Thyroid gland (tissue), 4 donors: ENCODE results near the gene UTS2B. TPM values are rescaled to one million over a fixed set of nuclear protein-coding genes. Genes with fewer than 3 reads are reported as not detected.
"Not testable (repeated sequence)": the region's sequence is repeated elsewhere in the genome, so short reads cannot be mapped to it uniquely, and the experiment has no call there.

Experiments
- DNase-seq, 2 donors: peaks; one replicate each; pipeline ENCODE4 v3.0.0-alpha.2; 2019
- H3K27ac ChIP-seq, 3 donors: fragments of 200-600 bp; sonication (generic); 1 replicate in 2 of 3; 2 replicates in 1 of 3; pipeline ENCODE4 v1.5.1; 2016 to 2019; ENCODE audit warnings: mild to moderate bottlenecking in 1 of 3, moderate library complexity in 1 of 3
- H3K27me3 ChIP-seq: fragments of 200-600 bp; sonication (generic); one replicate; pipeline ENCODE4 v1.5.1; 2019
- H3K36me3 ChIP-seq, 2 donors: fragments of 200-600 bp; sonication (generic); one replicate each; pipeline ENCODE4 v1.5.1; 2016 to 2019
- H3K4me1 ChIP-seq, 2 donors: fragments of 200-600 bp; sonication (generic); one replicate each; pipeline ENCODE4 v1.5.1; 2017 to 2019
- H3K4me3 ChIP-seq, 3 donors: fragments of 200-600 bp; sonication (generic); replicated peaks in 1 of 3; 1 replicate in 2 of 3; 2 replicates in 1 of 3; pipeline ENCODE4 v1.5.1; 2016; ENCODE audit warnings: mild to moderate bottlenecking in 1 of 3
- H3K9me3 ChIP-seq: fragments of 200-600 bp; sonication (generic); one replicate; pipeline ENCODE4 v1.5.1; 2017
- POLR2A ChIP-seq, 2 donors: fragments of 450-650 bp; IDR thresholded peaks; one replicate each; pipeline ENCODE4 v1.6.1; 2017; ENCODE audit warnings: antibody characterized with exemption in 2 of 2, mild to moderate bottlenecking in 2 of 2, moderate library complexity in 1 of 2
- WGBS, 2 donors: methylation state at CpG; one replicate each; pipeline ENCODE4 v1.1.5; 2017; 5-methylcytosine and 5-hydroxymethylcytosine counted together
- intact Hi-C: fragments of 100-400 bp; cut with DNase I; formaldehyde crosslinking; loops from one replicate; pipeline ENCODE4 v1.15.1; 2023
- total RNA-seq, 4 donors: library from RNA; depleted of rRNA; stranded (reverse); fragments of >200 nt; gene quantifications; one replicate each; pipeline ENCODE4 v1.2.3, GENCODE V29; 2016
- TF ChIP-seq, protein P1 (sequence below), 6 experiments: fragments of 200-600 bp in 3 of 6; fragments of 450-650 bp in 3 of 6; sonication (generic) in 3 of 6; IDR thresholded peaks; one replicate each; pipeline ENCODE4 v1.5.1; 2016 to 2019; ENCODE audit warnings: antibody characterized with exemption in 6 of 6, mild to moderate bottlenecking in 2 of 6, inconsistent platforms in 1 of 6, moderate library complexity in 1 of 6

UTS2B gene
- total RNA-seq, 4 donors from 2014 or later, result 0.27 to 2.0 (median 1.4) TPM; not detected in 1

DNA sequence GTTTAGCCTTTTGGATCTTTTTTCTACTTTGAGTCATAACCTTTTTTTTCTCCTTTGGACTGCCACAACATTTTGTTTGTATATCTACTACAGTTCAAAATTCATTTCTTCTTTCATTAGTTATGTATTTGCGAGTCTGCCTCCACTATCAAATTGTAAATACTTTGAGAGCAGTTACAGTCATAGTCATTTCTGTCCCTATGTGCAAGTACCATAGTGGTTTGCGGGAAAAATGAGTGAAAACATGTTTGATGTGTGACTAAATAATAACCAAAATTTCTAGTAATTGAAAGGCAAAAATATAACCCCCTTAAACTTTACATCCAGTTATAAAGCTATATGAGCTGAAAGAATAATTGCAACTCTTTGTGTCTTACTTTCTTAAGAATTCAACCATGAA, 46.9 kb downstream of the UTS2B start:
- intact Hi-C loops, result no loop called here
- no peak overlapping the region for H3K27ac ChIP-seq
- H3K4me3 ChIP-seq, result no peak overlapping the region
- H3K9me3 ChIP-seq, result no peaks in the 10 kb centered on the region
- DNase-seq, result no peak
- H3K36me3 ChIP-seq, result no peaks in the 10 kb centered on the region
- whole genome bisulfite sequencing, 2 donors, result 96 to 98% methylated on average over 2 of the region's 2 CpGs
- TF ChIP-seq, protein P1, sequence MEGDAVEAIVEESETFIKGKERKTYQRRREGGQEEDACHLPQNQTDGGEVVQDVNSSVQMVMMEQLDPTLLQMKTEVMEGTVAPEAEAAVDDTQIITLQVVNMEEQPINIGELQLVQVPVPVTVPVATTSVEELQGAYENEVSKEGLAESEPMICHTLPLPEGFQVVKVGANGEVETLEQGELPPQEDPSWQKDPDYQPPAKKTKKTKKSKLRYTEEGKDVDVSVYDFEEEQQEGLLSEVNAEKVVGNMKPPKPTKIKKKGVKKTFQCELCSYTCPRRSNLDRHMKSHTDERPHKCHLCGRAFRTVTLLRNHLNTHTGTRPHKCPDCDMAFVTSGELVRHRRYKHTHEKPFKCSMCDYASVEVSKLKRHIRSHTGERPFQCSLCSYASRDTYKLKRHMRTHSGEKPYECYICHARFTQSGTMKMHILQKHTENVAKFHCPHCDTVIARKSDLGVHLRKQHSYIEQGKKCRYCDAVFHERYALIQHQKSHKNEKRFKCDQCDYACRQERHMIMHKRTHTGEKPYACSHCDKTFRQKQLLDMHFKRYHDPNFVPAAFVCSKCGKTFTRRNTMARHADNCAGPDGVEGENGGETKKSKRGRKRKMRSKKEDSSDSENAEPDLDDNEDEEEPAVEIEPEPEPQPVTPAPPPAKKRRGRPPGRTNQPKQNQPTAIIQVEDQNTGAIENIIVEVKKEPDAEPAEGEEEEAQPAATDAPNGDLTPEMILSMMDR (IDR thresholded peaks at IDR 0.05), result no peak
- no peak for TF ChIP-seq POLR2A (IDR thresholded peaks at IDR 0.05)
- no peaks in the 10 kb centered on the region for H3K4me1 ChIP-seq
- no peaks in the 10 kb centered on the region for H3K27me3 ChIP-seq

DNA sequence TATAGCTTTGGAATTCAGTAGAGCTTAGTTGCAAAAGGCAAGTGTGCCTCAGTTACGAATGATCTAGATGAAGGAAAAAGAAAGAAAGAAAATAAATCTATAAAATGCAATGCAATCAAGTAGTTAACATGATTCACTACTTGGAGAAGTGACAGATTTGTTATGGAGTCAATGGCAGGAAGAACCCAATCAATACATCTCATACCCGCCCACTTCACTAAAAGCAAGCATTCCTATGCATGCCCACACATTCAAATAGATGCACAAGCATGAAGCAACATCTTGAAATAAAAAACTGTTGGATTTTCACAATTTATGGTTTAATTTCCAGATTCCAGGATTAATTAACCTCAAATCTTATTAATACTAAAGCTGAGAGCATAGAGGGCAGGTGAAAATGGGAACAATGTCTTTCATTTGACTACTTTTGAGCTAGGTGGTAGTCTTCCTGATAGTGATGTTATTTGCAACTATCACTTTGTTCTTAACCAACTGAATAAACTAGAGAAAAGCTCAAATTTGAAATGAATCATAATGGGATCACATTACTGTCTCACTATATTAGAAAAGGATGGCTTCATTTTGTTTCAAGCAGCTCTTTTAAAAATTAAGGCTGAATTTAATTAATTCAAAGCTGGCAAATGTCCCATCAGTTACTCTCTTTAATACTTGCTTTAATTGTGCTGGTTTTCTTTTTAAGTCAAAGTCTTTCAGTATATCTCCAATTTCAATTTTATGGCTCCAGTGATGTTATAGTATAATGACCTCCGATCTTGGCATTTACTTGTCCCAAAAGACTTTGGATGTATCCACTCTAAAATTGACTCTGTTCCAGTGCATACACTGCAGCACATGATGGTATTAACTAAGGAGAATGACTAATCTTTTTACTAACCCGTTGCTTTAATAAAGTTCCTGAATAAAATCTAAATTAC, 47.8 kb downstream of the UTS2B start:
- H3K36me3 ChIP-seq, result no peaks in the 10 kb centered on the region
- H3K9me3 ChIP-seq, result no peaks in the 10 kb centered on the region
- no peaks in the 10 kb centered on the region for H3K27me3 ChIP-seq
- DNase-seq, result no peak
- 62 to 75% methylated on average over 4 of the region's 4 CpGs for WGBS, 2 donors
- no peak overlapping the region for H3K4me3 ChIP-seq
- no peak for TF ChIP-seq POLR2A (IDR thresholded peaks at IDR 0.05)
- TF ChIP-seq, protein P1 (IDR thresholded peaks at IDR 0.05), result no peak
- intact Hi-C loops, result no loop called here
- H3K4me1 ChIP-seq, result no peaks in the 10 kb centered on the region
- no peak overlapping the region for H3K27ac ChIP-seq

DNA sequence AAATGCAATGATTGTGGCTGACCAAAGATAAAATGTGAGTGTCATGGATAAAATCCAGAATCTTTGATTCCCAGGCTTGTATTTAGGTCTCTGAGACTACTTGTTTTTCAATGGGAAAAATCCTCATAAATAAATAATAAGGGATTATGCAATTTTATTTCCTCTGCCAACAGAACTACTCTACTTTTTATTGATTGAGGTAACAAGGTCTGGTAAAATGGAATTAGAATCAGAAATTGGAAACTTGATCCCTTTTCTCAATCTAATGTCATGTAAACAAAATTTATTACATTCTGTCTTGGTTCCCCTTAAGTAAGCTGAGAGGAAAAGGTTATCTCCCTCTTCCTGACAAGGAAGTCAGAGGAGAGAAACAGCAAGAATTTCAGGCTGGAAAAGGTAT, 49.4 kb downstream of the UTS2B start:
- DNase-seq, result no peak
- Histone ChIP-seq H3K9me3 (no peaks in the 10 kb centered on the region), H3K27ac (no peak overlapping the region), H3K4me3 (no peak overlapping the region), H3K36me3 (no peaks in the 10 kb centered on the region), H3K4me1 (no peaks in the 10 kb centered on the region), H3K27me3 (no peaks in the 10 kb centered on the region)
- intact Hi-C loops, result no loop called here
- TF ChIP-seq, protein P1 (IDR thresholded peaks at IDR 0.05), result no peak
- TF ChIP-seq POLR2A (IDR thresholded peaks at IDR 0.05), result no peak

DNA sequence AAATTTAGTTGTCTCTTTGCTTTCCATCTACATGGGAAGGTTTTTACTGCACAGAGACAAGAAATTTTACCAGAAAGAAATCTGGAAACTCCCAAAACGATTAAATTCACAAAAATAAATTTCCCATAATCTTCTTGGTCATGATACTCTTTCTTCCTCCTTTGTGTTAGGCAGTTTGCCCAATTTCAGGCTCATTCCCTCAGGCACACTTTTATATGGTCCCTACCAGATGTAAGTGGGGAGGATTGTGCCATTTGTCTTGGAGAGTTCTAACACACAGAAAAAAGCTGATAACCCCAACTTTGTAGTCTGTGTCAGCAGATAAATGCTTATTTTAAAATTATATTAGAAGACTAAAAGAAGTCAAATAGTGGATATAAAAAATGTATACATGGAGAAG, 50.2 kb downstream of the UTS2B start:
- no peaks in the 10 kb centered on the region for H3K36me3 ChIP-seq
- no peak overlapping the region for H3K4me3 ChIP-seq
- intact Hi-C loops, result no loop called here
- 58 to 59% methylated on average over 1 of the region's 1 CpG for WGBS, 2 donors
- no peak for TF ChIP-seq POLR2A (IDR thresholded peaks at IDR 0.05)
- TF ChIP-seq, protein P1 (IDR thresholded peaks at IDR 0.05), result no peak
- H3K27ac ChIP-seq, result no peak overlapping the region
- no peak for DNase-seq
- no peaks in the 10 kb centered on the region for H3K4me1 ChIP-seq
- H3K9me3 ChIP-seq, result no peaks in the 10 kb centered on the region
- H3K27me3 ChIP-seq, result no peaks in the 10 kb centered on the region

DNA sequence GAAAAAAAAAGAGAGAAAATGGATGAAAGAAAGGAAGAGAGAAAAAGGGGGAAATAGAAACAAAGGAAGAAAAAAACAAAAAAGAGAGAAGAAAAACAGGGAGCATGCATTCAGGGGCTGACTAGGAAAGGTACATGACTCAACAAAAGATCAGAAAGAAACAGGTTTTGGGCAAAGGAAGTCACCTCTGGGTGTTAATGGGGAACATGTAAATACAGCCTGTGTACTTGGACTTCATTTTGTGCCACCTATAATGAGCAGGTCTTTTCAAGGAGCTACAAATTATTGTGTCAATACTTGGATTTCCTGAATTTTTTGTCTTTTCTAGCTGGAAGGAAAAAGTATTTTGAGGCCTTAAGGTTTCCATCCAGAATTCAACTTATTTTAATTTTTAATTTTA, 54.6 kb downstream of the UTS2B start:
- no peaks in the 10 kb centered on the region for H3K36me3 ChIP-seq
- intact Hi-C loops, result no loop called here
- no peaks in the 10 kb centered on the region for H3K27me3 ChIP-seq
- H3K4me1 ChIP-seq, result no peaks in the 10 kb centered on the region
- no peak overlapping the region for H3K4me3 ChIP-seq
- H3K27ac ChIP-seq, result no peak overlapping the region
- no peaks in the 10 kb centered on the region for H3K9me3 ChIP-seq
- no peak for TF ChIP-seq POLR2A (IDR thresholded peaks at IDR 0.05)
- TF ChIP-seq, protein P1 (IDR thresholded peaks at IDR 0.05), result no peak
- no peak for DNase-seq

DNA sequence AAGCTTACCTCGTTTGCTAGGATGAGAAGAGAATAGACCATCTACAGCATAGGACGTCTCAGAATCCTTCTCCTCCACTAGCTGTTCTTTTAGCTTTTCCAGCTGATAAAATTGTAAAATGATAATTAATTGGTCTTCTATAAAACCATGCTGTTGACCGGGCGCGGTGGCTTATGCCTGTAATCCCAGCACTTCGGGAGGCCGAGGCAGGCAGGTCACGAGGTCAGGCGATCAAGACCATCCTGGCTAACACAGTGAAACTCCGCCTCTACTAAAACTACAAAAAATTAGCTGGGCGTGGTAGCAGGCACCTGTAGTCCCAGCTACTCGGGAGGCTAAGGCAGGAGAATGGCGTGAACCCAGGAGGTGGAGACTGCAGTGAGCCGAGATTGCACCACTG, 55.1 kb downstream of the UTS2B start:
- intact Hi-C loops, H3K27me3 ChIP-seq, H3K9me3 ChIP-seq, H3K4me3 ChIP-seq, H3K27ac ChIP-seq, DNase-seq, H3K36me3 ChIP-seq, H3K4me1 ChIP-seq: not testable (repeated sequence)
- WGBS, 2 donors, result 95 to 97% methylated on average over 14 of the region's 14 CpGs
